ENCODE data around the gene ENAH.

ENAH gene

DNA sequence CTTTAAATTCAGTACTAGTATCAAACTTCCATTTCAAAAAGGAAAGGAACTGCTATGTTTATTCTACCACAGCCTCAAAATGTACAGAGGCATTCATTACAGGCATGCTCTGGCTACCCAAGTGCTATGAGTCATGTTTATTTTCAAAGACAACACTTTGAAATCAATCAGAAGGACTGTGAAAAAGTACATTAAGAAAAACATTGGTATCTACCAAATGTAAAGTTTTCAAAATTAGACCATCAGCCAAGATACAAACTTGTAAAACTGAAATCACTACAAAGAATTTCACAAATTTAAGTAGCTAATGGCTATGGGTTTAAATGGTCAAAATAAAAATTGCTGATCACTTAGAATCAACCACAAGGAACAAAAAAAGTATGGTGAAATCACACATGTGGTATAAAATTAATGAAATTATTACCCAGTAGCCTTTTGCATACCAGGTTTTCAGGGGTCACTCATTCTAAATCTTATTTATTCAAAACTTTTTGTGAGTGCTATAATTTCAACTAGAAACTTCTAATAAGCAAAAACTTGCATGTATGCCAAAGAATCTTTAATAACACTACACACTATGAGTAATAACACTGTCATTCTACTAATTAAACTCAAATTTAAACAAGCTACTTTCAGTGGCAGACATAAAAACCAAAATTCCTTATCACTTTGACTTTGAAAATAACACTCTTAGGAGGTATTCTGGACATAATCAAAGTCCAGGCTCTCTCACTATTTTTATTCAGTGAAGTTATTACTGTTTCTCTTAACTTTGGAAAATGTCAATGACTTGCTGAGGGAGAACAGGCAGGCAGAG is 49.2 kb downstream of the ENAH start:
- Histone ChIP-seq H2AFZ (ENCODE audit: low read depth) (no peak overlapping the region), H3K4me1 (ENCODE audit: low read depth, poor library complexity, severe bottlenecking) (peaks cover 35% of the 10 kb centered on the region), H4K20me1 (ENCODE audit: insufficient read depth) (no peaks in the 10 kb centered on the region), H3K9ac (no peak overlapping the region), H3K27ac (peak overlapping the region; percentile 18; the same call in 1 of the 2 replicates), H3K36me3 (ENCODE audit: insufficient read depth) (no peaks in the 10 kb centered on the region), H3K4me3 (IDR thresholded peaks at IDR 0.05; ENCODE audit: insufficient read depth, low read depth, low read length) (no peak overlapping the region), H3K4me2 (peak overlapping the region; percentile 22; the same call in 1 of the 2 replicates), H3K79me2 (ENCODE audit: insufficient read depth, low read depth) (no peaks in the 10 kb centered on the region), H3K27me3 (ENCODE audit: insufficient read depth, low read depth) (no peaks in the 10 kb centered on the region)
- TF ChIP-seq, protein P1, sequence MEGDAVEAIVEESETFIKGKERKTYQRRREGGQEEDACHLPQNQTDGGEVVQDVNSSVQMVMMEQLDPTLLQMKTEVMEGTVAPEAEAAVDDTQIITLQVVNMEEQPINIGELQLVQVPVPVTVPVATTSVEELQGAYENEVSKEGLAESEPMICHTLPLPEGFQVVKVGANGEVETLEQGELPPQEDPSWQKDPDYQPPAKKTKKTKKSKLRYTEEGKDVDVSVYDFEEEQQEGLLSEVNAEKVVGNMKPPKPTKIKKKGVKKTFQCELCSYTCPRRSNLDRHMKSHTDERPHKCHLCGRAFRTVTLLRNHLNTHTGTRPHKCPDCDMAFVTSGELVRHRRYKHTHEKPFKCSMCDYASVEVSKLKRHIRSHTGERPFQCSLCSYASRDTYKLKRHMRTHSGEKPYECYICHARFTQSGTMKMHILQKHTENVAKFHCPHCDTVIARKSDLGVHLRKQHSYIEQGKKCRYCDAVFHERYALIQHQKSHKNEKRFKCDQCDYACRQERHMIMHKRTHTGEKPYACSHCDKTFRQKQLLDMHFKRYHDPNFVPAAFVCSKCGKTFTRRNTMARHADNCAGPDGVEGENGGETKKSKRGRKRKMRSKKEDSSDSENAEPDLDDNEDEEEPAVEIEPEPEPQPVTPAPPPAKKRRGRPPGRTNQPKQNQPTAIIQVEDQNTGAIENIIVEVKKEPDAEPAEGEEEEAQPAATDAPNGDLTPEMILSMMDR (conservative IDR thresholded peaks at IDR 0.05; ENCODE audit: low read depth, low read length): no peak

- H3K4me3 ChIP-seq (IDR thresholded peaks at IDR 0.05; ENCODE audit: insufficient read depth, low read depth, low read length): no peak overlapping the region
- no peak overlapping the region for H3K27ac ChIP-seq
Observed at GRCh38 chr1:225602590-225603206, 50.2 kb downstream of the ENAH start.

DNA sequence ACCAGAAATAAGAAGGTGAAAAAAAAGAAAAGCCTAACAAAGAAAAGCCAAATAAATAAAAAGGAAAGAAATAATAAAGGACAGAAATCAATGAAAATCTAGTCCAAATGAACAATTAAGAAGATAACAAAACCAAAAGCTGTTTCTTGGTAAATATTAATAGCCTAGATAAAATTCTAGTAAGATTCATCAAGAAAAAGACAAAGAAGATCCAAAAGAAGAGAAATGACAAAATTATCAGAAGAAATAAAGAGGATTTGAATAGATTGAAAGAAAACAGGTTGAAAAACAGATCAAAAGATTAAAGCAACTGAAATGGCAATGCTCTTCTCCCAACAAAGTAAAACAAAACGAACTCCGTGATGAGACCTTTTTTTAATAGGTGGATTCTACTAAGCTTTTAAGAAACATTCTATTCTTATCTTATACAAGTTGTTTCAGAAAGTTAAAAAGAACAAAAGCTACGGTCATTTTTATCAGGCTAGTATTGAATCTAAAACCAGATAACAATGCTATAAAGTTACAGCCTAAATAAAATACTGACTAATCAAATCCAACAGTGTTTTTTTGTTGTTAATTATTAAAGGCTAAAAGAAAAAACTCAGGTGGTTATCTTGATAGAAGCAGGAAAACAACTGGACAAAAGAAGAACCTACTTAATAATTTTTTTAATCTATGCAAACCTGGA is 50.9 kb downstream of the ENAH start:
- Histone ChIP-seq H4K20me1 (ENCODE audit: insufficient read depth) (no peaks in the 10 kb centered on the region), H3K4me2 (0 out of 2 replicates have a peak overlapping the region, but pooled peaks have one; percentile 22), H3K4me3 (IDR thresholded peaks at IDR 0.05; ENCODE audit: insufficient read depth, low read depth, low read length) (no peak overlapping the region), H3K27ac (no peak overlapping the region), H2AFZ (ENCODE audit: low read depth) (no peak overlapping the region), H3K36me3 (ENCODE audit: insufficient read depth) (no peaks in the 10 kb centered on the region), H3K27me3 (ENCODE audit: insufficient read depth, low read depth) (no peaks in the 10 kb centered on the region), H3K9ac (no peak overlapping the region), H3K4me1 (ENCODE audit: low read depth, poor library complexity, severe bottlenecking) (peaks cover 35% of the 10 kb centered on the region), H3K79me2 (ENCODE audit: insufficient read depth, low read depth) (no peaks in the 10 kb centered on the region)
- TF ChIP-seq, protein P1 (conservative IDR thresholded peaks at IDR 0.05; ENCODE audit: low read depth, low read length): no peak

More at GRCh38 chr1:225602590-225603206, 50.2 kb downstream of the ENAH start:
- Histone ChIP-seq H3K79me2 (ENCODE audit: insufficient read depth, low read depth) (no peaks in the 10 kb centered on the region), H2AFZ (ENCODE audit: low read depth) (no peak overlapping the region), H3K27me3 (ENCODE audit: insufficient read depth, low read depth) (no peaks in the 10 kb centered on the region), H4K20me1 (ENCODE audit: insufficient read depth) (no peaks in the 10 kb centered on the region), H3K4me1 (ENCODE audit: low read depth, poor library complexity, severe bottlenecking) (peaks cover 35% of the 10 kb centered on the region), H3K4me2 (peak overlapping the region; percentile 22; the same call in 1 of the 2 replicates), H3K36me3 (ENCODE audit: insufficient read depth) (no peaks in the 10 kb centered on the region), H3K9ac (no peak overlapping the region)
- TF ChIP-seq, protein P1 (conservative IDR thresholded peaks at IDR 0.05; ENCODE audit: low read depth, low read length): no peak

GRCh38 chr1:225598847-225599246 is 54.1 kb downstream of the ENAH start:
- H2AFZ ChIP-seq (ENCODE audit: low read depth): no peak overlapping the region
- peaks cover 24% of the 10 kb centered on the region for H3K4me1 ChIP-seq (ENCODE audit: low read depth, poor library complexity, severe bottlenecking)
- H4K20me1 ChIP-seq (ENCODE audit: insufficient read depth): no peaks in the 10 kb centered on the region
- TF ChIP-seq, protein P1 (conservative IDR thresholded peaks at IDR 0.05; ENCODE audit: low read depth, low read length): no peak
- H3K4me3 ChIP-seq (IDR thresholded peaks at IDR 0.05; ENCODE audit: insufficient read depth, low read depth, low read length): no peak overlapping the region
- H3K9ac ChIP-seq: no peak overlapping the region
- no peak overlapping the region for H3K4me2 ChIP-seq
- H3K27ac ChIP-seq: no peak overlapping the region
- no peaks in the 10 kb centered on the region for H3K27me3 ChIP-seq (ENCODE audit: insufficient read depth, low read depth)
- H3K36me3 ChIP-seq (ENCODE audit: insufficient read depth): no peaks in the 10 kb centered on the region
- H3K79me2 ChIP-seq (ENCODE audit: insufficient read depth, low read depth): no peaks in the 10 kb centered on the region

Measured in KMS-11 (cell line).